K562 (cell line): Measurements from ENCODE around the gene TALDO1. TPM values are rescaled to one million over a fixed set of nuclear protein-coding genes. Genes with fewer than 3 reads are reported as not detected.

ENCODE experiments used
- ATAC-seq: fragments of 200-7000 bp; cut with Tn5 transposase; 3 replicates; pipeline ENCODE4 v1.9.1; 2020; ENCODE audit warnings: moderate library complexity
- BruUV-seq: library from RNA; stranded (reverse); fragments of 400-500 nt; replicated peaks from 2 replicates; lab custom pipeline; 2021; lab: Mats Ljungman, UMichigan
- CTCF ChIA-PET: fragments of 300-600 bp; formaldehyde crosslinking; extraction: SDS; loops from one replicate; lab custom pipeline; 2021; ENCODE audit warnings: low intra/inter-chr PET ratio; lab: Yijun Ruan, JAX
- POLR2A ChIA-PET: fragments of 300-600, 350-650 bp; sonication (Branson Sonifier 250); formaldehyde crosslinking; extraction: SDS; loops from one replicate; lab custom pipeline; 2021; ENCODE audit warnings: antibody characterized with exemption, inconsistent platforms; lab: Yijun Ruan, JAX
- DNase-seq, 4 experiments: peaks; one replicate each; pipeline versions ENCODE4 v3.0.0 to v3.0.0-alpha.2; 2011 to 2018; ENCODE audit warnings: low spot score in 3 of 4, mixed read lengths in 3 of 4; ENCODE audit errors: extremely low read depth in 1 of 4
- FAIRE-seq: peaks from 2 replicates; lab custom pipeline; 2011; peaks lifted over from hg19 to GRCh38; lab: Jason Lieb, UNC
- H2AFZ ChIP-seq: 2 replicates; pipeline ENCODE4 v1.6.0; 2011; ENCODE audit warnings: low read depth, low read length, control low read depth, inconsistent platforms
- H3K27ac ChIP-seq: fragments of 200-600 bp; 3 replicates; pipeline ENCODE4 v1.8.0; 2011; ENCODE audit warnings: low read depth, mild to moderate bottlenecking, control low read depth, inconsistent platforms, low read length, moderate library complexity, mixed read lengths; ENCODE audit errors: extremely low read depth
- H3K27me3 ChIP-seq, 2 experiments: fragments of 300-600 bp in 1 of 2; 2 replicates in 1 of 2; 3 replicates in 1 of 2; pipeline versions ENCODE4 v1.6.0 to v1.8.0; 2011; ENCODE audit warnings: inconsistent platforms in 2 of 2, low read length in 2 of 2, mild to moderate bottlenecking in 1 of 2, mixed read lengths in 1 of 2, moderate library complexity in 1 of 2; ENCODE audit not compliant: control insufficient read depth in 2 of 2, insufficient read depth in 2 of 2
- H3K36me3 ChIP-seq: fragments of 300-600 bp; 3 replicates; pipeline ENCODE4 v1.8.0; 2011; ENCODE audit warnings: mild to moderate bottlenecking, low read length, inconsistent platforms; ENCODE audit not compliant: control insufficient read depth, insufficient read depth
- H3K4me1 ChIP-seq, 2 experiments: fragments of 200-600 bp in 1 of 2; replicated peaks in 1 of 2; 2 replicates in 1 of 2; 3 replicates in 1 of 2; pipeline versions ENCODE4 v1.5.1 to v1.8.0; 2011; ENCODE audit warnings: inconsistent platforms in 2 of 2, low read length in 2 of 2, mild to moderate bottlenecking in 1 of 2, mixed read lengths in 1 of 2, moderate library complexity in 1 of 2; ENCODE audit not compliant: control insufficient read depth in 2 of 2, insufficient read depth in 2 of 2
- H3K4me2 ChIP-seq: 2 replicates; pipeline ENCODE4 v1.6.1; 2011; ENCODE audit warnings: low read length, control low read depth, inconsistent platforms, mixed read lengths; ENCODE audit not compliant: insufficient read depth
- H3K4me3 ChIP-seq: fragments of 200-600 bp; sonication (generic), shearing (Covaris generic); 2 replicates; pipeline ENCODE4 v1.5.1; 2016; ENCODE audit warnings: control low read depth, inconsistent platforms
- H3K79me2 ChIP-seq: fragments of 200-600 bp; 3 replicates; pipeline ENCODE4 v1.8.0; 2011; ENCODE audit warnings: low read length, inconsistent platforms; ENCODE audit not compliant: control insufficient read depth, insufficient read depth
- H3K9ac ChIP-seq, 2 experiments: 2 replicates each; pipeline versions ENCODE4 v1.6.0 to v1.6.1; 2011; ENCODE audit warnings: low read depth in 2 of 2, low read length in 2 of 2, control low read depth in 1 of 2, inconsistent platforms in 1 of 2, mild to moderate bottlenecking in 1 of 2, mixed read lengths in 1 of 2; ENCODE audit not compliant: insufficient read depth in 1 of 2
- H3K9me1 ChIP-seq: one replicate; pipeline ENCODE4 v1.6.0; 2011; ENCODE audit warnings: inconsistent platforms, mild to moderate bottlenecking, low read length, moderate library complexity; ENCODE audit not compliant: control insufficient read depth, insufficient read depth
- H3K9me3 ChIP-seq: replicated peaks from 2 replicates; pipeline ENCODE4 v1.5.1; 2011; ENCODE audit warnings: low read depth, low read length, inconsistent platforms; ENCODE audit not compliant: control insufficient read depth, insufficient read depth
- H4K20me1 ChIP-seq: replicated peaks from 2 replicates; pipeline ENCODE4 v1.6.1; 2011; ENCODE audit warnings: low read length, inconsistent platforms, mixed read lengths; ENCODE audit not compliant: control insufficient read depth, insufficient read depth
- BMI1 ChIP-seq: fragments of 150-350 bp; IDR thresholded peaks from 2 replicates; pipeline ENCODE4 v1.6.1; 2014; ENCODE audit warnings: low read length
- MCM7 ChIP-seq, 2 experiments: fragments of 450-650 bp; IDR thresholded peaks; 2 replicates each; pipeline ENCODE4 v1.6.1; 2016 to 2018
- POLR2G ChIP-seq: fragments of 200-400 bp; formaldehyde crosslinking; IDR thresholded peaks from 2 replicates; pipeline ENCODE4 v1.6.1; 2017; ENCODE audit warnings: low read depth, mild to moderate bottlenecking, antibody characterized with exemption, low read length, moderate library complexity
- RB1 ChIP-seq: fragments of 450-650 bp; IDR thresholded peaks from 2 replicates; pipeline ENCODE4 v1.6.1; 2017; ENCODE audit warnings: low read depth, mild to moderate bottlenecking
- RBM34 ChIP-seq: fragments of 200-400 bp; formaldehyde crosslinking; IDR thresholded peaks from 2 replicates; pipeline ENCODE4 v1.6.1; 2018; ENCODE audit warnings: low read length, borderline replicate concordance; ENCODE audit not compliant: insufficient read depth
- SP1 ChIP-seq: sonication (generic); formaldehyde crosslinking; IDR thresholded peaks from 2 replicates; pipeline ENCODE4 v1.8.1; 2022; ENCODE audit warnings: mild to moderate bottlenecking, missing genetic modification reagents
- STAG1 ChIP-seq: sonication (generic); formaldehyde crosslinking; IDR thresholded peaks from 2 replicates; pipeline ENCODE4 v1.5.0; 2020; ENCODE audit warnings: missing genetic modification reagents, borderline replicate concordance
- TARDBP ChIP-seq: fragments of 450-650 bp; IDR thresholded peaks from 2 replicates; pipeline ENCODE4 v1.6.1; 2016
- TCFL5 ChIP-seq: fragments of 250-450 bp; sonication (Bioruptor Pico); conservative IDR thresholded peaks from 2 replicates; pipeline ENCODE4 v1.6.1; 2021; ENCODE audit warnings: mild to moderate bottlenecking, moderate library complexity, matching md5 sums
- ZBTB7A ChIP-seq: IDR thresholded peaks from 2 replicates; pipeline ENCODE4 v1.6.1; 2011; ENCODE audit warnings: low read depth, mild to moderate bottlenecking, low read length, moderate library complexity, borderline replicate concordance; ENCODE audit not compliant: control insufficient read depth
- WGBS: fragments of 100-300 bp; shearing (Covaris generic); methylation state at CpG from one replicate; pipeline ENCODE4 v1.1.6; 2016; ENCODE audit warnings: low coverage, mixed read lengths; ENCODE audit not compliant: insufficient coverage; ENCODE audit errors: missing lambda C conversion rate; 5-methylcytosine and 5-hydroxymethylcytosine counted together
- in situ Hi-C: fragments of 300-500 bp; cut with MboI; formaldehyde crosslinking; loops from 4 replicates; pipeline ENCODE4 v1.15.0; 2018; ENCODE audit warnings: inconsistent platforms, mixed read lengths
- intact Hi-C: fragments of 100-400 bp; cut with micrococcal nuclease; formaldehyde crosslinking; loops from 2 replicates; pipeline ENCODE4 v1.14.2; 2022
- polyA plus RNA-seq, 8 experiments: library from polyadenylated mRNA; depleted of rRNA in 4 of 8; stranded (reverse) in 5 of 8; unstranded in 3 of 8; fragments of >200 nt; fragmentation: Nextera tagmentation in 2 of 8; fragmentation: Illumina TruSeq in 1 of 8; extraction: Ambion mirVana in 2 of 8; extraction: Trizol in 1 of 8; gene quantifications; 2 replicates each; pipeline versions ENCODE4 v1.2.1 to v1.2.3, GENCODE V29; 2011 to 2014; ENCODE audit warnings: inconsistent platforms in 1 of 8, missing spikeins in 1 of 8
- total RNA-seq, 7 experiments: library from RNA; depleted of rRNA in 6 of 7; stranded (reverse); fragments of >200 nt in 6 of 7; fragmentation: Illumina TruSeq in 2 of 7; extraction: Trizol in 2 of 7; gene quantifications; 2 replicates each; pipeline versions ENCODE4 v1.2.1 to v1.2.3, GENCODE V29; 2011 to 2021; ENCODE audit warnings: low replicate concordance in 1 of 7
- TF ChIP-seq, protein P1 (sequence below): sonication (generic); formaldehyde crosslinking; IDR thresholded peaks from 2 replicates; pipeline ENCODE4 v1.8.1; 2023; ENCODE audit warnings: mild to moderate bottlenecking, missing genetic modification reagents
- TF ChIP-seq, protein P2 (sequence below): sonication (generic); formaldehyde crosslinking; IDR thresholded peaks from 2 replicates; pipeline ENCODE4 v1.8.0; 2022; ENCODE audit warnings: missing genetic modification reagents, mild to moderate bottlenecking, moderate library complexity, borderline replicate concordance
- TF ChIP-seq, protein P3 (sequence below), 2 experiments: IDR thresholded peaks; 2 replicates each; pipeline ENCODE4 v1.6.1; 2011; ENCODE audit warnings: borderline replicate concordance in 1 of 2, control low read depth in 1 of 2, low read depth in 1 of 2, low read length in 1 of 2, mild to moderate bottlenecking in 1 of 2, mixed read lengths in 1 of 2, moderate library complexity in 1 of 2; ENCODE audit not compliant: insufficient read depth in 1 of 2, insufficient read length in 1 of 2, poor library complexity in 1 of 2, severe bottlenecking in 1 of 2; ENCODE audit errors: extremely low read depth in 1 of 2
- TF ChIP-seq, protein P4 (sequence below): IDR thresholded peaks from 3 replicates; pipeline ENCODE4 v1.6.1; 2011; ENCODE audit warnings: borderline replicate concordance, mild to moderate bottlenecking; ENCODE audit not compliant: insufficient read length, insufficient read depth
- TF ChIP-seq, protein P5 (sequence below): fragments of 250-450 bp; sonication (Bioruptor Pico); IDR thresholded peaks from 2 replicates; pipeline ENCODE4 v1.9.0; 2021; ENCODE audit warnings: mild to moderate bottlenecking, inconsistent platforms

The TALDO1 gene
- total and polyA plus RNA-seq, 9 of the 15 experiments (the other 6 are each of a cell fraction or from before 2014, with no cell fraction given) = 260 to 541 (median 441) TPM

DNA sequence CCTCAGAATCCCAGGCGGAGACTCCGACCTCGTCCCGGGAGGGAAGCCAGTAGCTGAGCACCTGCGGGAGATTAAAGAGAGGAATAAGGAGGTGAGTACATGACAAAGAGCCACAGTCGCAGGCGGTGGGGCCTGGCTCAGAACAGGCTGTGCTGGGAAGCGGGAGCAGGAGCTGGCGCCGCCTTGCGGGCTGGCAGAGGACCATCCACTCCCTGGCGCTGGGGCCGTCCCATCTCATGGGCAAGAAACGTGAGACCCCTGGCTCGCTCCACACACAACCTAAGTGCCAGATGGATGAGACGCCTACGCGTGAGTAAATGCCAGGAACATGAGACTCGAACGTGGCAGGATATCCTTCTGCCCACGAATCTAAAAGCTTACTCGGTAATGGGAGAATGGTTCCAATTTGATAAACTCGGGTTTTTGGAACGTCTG, 36.3 kb downstream of the TALDO1 start:
- ATAC-seq (peak; percentile 80), DNase-seq (peak in 2 of 4 experiments; percentile 42 to 63), FAIRE-seq (no peak)
- H3K4me3 ChIP-seq = no peak overlapping the region
- H4K20me1 ChIP-seq = no peaks in the 10 kb centered on the region
- H3K4me2 ChIP-seq = no peak overlapping the region
- H3K36me3 ChIP-seq = peaks cover 14% of the 10 kb centered on the region; the same call in 2 of the 3 replicates
- H3K4me1 ChIP-seq = peaks cover 0 to 71% of the 10 kb centered on the region in 2 experiments; a peak in 3 of 5 replicates
- intact Hi-C loops = no loop called here
- in situ Hi-C loops = no loop called here
- H2AFZ ChIP-seq = no peak overlapping the region
- POLR2A ChIA-PET = interaction anchor here (1.2 to 1.6 kb wide), 3 partner anchors 10 to 26 kb away, joined by 3 to 7 read pairs (median 4); partner anchors contain the start of gene RPLP2
- no peak overlapping the region for H3K27ac ChIP-seq
- H3K27me3 ChIP-seq = no peaks in the 10 kb centered on the region
- no peaks in the 10 kb centered on the region for H3K9me3 ChIP-seq
- H3K9me1 ChIP-seq = no peaks in the 10 kb centered on the region
- BruUV-seq = no TSS peak
- CTCF ChIA-PET = no interaction called here
- H3K9ac ChIP-seq = peak overlapping the region in 1 of 2 experiments; percentile 47; a peak in 2 of 4 replicates
- H3K79me2 ChIP-seq = peaks cover 6% of the 10 kb centered on the region; the same call in 1 of the 3 replicates
- WGBS = 54% methylated on average over 20 of the region's 24 CpGs
- TF ChIP-seq TCFL5 (CRISPR knock-in tag) (no peak), RBM34 (no peak), ZBTB7A (peak; percentile 28; the same call in 1 of the 2 replicates), MCM7 (IDR thresholded peaks at IDR 0.05) (no peak), POLR2G (peak; percentile 55; the same call in 1 of the 2 replicates), BMI1 (no peak), TARDBP (no peak), STAG1 (CRISPR knock-in tag) (0 out of 2 replicates have a peak, but pooled peaks have one; percentile 11), RB1 (peak; percentile 40; the same call in 1 of the 2 replicates), SP1 (CRISPR knock-in tag) (no peak)
- TF ChIP-seq, protein P1, sequence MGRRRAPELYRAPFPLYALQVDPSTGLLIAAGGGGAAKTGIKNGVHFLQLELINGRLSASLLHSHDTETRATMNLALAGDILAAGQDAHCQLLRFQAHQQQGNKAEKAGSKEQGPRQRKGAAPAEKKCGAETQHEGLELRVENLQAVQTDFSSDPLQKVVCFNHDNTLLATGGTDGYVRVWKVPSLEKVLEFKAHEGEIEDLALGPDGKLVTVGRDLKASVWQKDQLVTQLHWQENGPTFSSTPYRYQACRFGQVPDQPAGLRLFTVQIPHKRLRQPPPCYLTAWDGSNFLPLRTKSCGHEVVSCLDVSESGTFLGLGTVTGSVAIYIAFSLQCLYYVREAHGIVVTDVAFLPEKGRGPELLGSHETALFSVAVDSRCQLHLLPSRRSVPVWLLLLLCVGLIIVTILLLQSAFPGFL (CRISPR knock-in tag) = no peak
- TF ChIP-seq, protein P2, sequence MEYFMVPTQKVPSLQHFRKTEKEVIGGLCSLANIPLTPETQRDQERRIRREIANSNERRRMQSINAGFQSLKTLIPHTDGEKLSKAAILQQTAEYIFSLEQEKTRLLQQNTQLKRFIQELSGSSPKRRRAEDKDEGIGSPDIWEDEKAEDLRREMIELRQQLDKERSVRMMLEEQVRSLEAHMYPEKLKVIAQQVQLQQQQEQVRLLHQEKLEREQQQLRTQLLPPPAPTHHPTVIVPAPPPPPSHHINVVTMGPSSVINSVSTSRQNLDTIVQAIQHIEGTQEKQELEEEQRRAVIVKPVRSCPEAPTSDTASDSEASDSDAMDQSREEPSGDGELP (CRISPR knock-in tag) = 0 out of 2 replicates have a peak, but pooled peaks have one; percentile 33
- TF ChIP-seq, protein P3, sequence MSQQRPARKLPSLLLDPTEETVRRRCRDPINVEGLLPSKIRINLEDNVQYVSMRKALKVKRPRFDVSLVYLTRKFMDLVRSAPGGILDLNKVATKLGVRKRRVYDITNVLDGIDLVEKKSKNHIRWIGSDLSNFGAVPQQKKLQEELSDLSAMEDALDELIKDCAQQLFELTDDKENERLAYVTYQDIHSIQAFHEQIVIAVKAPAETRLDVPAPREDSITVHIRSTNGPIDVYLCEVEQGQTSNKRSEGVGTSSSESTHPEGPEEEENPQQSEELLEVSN (IDR thresholded peaks at IDR 0.05; ENCODE audit: borderline replicate concordance in 1 of 2, extremely low read depth in 1 of 2, insufficient read depth in 1 of 2, insufficient read length in 1 of 2, low read depth in 1 of 2, low read length in 1 of 2, poor library complexity in 1 of 2, severe bottlenecking in 1 of 2) = peak in 1 of 2 experiments; percentile 53
- TF ChIP-seq, protein P4, sequence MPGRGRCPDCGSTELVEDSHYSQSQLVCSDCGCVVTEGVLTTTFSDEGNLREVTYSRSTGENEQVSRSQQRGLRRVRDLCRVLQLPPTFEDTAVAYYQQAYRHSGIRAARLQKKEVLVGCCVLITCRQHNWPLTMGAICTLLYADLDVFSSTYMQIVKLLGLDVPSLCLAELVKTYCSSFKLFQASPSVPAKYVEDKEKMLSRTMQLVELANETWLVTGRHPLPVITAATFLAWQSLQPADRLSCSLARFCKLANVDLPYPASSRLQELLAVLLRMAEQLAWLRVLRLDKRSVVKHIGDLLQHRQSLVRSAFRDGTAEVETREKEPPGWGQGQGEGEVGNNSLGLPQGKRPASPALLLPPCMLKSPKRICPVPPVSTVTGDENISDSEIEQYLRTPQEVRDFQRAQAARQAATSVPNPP = no peak
- TF ChIP-seq, protein P5, sequence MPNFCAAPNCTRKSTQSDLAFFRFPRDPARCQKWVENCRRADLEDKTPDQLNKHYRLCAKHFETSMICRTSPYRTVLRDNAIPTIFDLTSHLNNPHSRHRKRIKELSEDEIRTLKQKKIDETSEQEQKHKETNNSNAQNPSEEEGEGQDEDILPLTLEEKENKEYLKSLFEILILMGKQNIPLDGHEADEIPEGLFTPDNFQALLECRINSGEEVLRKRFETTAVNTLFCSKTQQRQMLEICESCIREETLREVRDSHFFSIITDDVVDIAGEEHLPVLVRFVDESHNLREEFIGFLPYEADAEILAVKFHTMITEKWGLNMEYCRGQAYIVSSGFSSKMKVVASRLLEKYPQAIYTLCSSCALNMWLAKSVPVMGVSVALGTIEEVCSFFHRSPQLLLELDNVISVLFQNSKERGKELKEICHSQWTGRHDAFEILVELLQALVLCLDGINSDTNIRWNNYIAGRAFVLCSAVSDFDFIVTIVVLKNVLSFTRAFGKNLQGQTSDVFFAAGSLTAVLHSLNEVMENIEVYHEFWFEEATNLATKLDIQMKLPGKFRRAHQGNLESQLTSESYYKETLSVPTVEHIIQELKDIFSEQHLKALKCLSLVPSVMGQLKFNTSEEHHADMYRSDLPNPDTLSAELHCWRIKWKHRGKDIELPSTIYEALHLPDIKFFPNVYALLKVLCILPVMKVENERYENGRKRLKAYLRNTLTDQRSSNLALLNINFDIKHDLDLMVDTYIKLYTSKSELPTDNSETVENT (CRISPR knock-in tag) = no peak
